Stimulated activated CD8-positive, alpha-beta memory T cell treated with anti-CD3 and anti-CD28 coated beads, Interleukin-15, amount 100 ng/mL, for 24 hours (primary cell): ENCODE data around the gene DLG2.

Experiments used
- DNase-seq: peaks from one replicate; pipeline ENCODE4 v3.0.0-alpha.2; 2020; ENCODE audit warnings: low read depth

The DLG2 gene

DNA sequence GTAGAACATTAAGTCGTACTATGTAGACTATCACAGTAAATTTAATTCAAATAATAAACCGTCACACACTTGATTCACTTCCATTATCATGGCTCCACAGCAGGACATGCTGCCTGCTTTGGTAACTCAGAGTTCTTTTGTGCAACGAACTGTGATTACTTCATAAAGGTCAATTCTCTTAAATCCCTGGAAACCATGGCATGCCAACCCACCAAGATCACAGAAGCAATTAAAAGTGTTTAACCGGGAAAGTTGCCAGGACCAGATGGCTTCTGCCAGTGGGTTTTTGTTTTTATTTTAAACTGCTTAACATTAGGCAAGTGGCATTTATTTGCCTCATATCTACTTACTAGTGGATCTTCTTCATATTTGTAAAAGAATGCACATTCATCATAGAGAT, 1162.1 kb downstream of the DLG2 start:
- DNase-seq, result no peak

DNA sequence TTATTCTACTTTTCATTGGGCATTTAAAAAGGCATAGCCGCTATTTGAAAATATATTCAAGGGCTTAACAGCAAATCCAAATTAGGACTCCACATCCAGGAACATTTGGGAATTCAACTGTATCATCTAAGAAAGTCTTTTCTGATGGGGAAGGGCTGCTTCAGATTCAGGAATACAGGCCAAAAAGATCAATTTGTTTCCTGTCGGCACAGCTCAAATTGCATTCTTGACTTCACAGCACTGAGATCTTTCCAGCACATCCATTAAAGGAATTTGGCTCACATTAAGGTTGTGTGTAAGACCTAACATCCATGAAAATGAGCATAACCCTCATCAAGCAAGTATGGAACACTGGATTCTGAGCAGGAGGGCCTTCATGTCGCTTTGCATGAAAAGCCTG, 1171.5 kb downstream of the DLG2 start:
- no peak for DNase-seq

DNA sequence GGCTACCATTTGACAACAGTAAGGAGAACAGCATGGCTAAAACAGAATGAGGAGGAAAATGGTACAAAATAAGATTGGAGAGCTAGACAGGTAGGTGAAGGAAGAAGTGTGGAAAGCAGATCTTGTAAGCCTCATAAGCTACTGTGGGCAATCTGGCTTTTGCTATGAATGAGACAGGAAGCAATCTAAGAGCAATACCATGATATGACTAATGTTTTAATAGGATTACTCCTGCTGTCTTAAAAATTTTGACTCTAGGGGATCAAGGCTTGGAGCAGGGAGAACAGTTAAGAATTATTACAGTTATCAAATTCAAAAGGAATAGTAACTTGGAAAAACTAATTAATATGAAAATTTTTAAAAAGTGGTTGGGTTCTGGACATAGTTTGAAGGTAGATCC, 1174.9 kb downstream of the DLG2 start:
- no peak for DNase-seq

DNA sequence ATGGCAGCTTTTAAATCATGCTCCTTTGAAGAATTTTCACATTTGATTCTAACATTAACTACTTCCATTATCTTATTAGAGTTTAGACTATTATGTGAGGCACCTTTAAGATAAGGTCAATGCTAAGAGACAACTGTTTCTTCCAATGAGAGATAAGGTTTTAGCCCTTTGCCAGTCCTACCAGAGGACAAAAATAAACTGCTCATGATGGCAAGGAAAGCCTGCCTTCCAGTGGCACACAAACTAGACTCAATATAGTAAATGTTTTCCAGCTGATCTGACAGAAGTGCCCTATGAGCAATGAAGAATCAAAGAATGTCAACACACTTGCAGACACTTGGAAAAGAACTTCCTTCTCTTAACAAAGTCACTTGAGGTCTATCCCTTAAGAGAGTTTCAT, 1188.6 kb downstream of the DLG2 start:
- no peak for DNase-seq

DNA sequence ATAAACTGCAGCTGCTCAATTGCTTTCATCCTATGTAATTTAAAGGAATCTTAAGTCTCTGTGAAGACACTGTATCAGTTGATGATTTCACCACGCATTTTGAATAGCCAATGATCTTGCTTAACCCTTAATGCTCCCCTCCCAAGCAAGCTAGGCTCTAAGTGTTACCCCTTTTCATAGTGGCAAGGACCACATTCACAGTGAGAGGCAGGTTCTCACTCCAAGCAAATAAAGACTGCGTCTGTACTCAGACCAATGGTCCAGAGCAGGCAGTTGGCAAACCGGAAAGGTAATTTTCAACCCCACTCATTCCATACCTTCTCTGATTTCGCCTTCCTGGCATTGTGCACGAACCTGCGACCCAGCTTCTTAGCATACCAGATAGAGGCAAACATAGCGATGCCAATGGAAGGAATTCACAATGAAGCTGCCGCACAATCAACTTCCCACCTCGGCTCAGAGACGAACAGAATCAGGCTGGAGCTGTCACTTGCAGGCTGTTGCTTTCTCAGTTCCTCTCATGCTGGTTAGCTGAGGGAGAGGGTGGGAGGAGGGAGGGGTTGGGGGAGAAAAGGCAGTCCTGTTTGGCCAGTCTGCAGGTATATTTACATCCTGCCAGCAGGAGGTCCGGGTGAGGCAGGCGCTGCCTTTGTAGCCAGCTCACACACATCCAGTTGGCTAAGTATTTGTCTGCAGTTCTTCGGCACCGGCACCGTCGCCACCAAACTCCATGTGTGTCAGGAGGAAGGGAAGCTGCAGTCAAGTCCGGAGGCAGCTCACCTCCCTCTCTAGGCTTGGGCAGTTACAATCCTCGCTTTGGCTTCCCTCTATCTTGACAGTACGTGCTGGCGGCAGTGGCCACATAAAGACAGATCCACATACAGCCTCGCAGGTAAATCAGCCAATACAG, 1189.8 kb downstream of the DLG2 start:
- DNase-seq, result no peak

DNA sequence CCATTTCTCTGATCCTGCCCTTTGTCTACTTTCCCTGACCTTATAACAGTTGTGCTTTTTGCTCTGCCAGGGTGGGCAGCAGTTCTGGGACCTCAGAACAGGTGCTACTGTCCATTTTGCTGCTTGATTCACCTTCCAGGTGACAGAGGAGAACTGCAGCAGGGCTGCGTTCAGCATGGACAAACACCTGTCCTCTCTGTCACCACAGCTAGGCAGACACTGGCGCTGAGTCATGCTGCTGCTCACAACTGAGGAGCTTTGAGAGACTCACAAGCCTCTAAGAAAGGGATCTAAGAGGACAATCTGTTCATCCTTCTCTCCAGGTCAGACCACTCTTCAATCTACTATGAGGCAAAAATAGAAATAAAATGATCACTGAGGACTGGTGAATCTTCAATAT, 1196.5 kb downstream of the DLG2 start:
- DNase-seq, result no peak

DNA sequence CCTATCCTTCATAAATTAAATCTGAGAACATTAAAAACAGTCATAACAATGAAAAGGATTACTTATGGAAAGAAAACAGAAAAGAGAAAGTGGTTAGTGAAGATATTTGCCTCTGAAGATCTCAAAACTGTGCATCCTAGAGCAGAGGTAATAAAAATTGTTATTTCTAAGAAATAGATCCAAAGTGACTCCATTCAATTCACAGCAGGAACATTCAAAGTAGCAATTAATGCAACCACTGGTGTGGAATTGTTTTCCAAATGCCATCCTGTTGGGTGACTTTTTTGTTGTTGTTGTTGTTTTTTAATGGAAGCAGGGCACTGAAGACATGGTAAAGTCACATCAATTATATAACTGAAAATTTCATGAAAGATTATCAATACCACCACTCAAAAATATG, 1201.5 kb downstream of the DLG2 start:
- DNase-seq, result no peak

DNA sequence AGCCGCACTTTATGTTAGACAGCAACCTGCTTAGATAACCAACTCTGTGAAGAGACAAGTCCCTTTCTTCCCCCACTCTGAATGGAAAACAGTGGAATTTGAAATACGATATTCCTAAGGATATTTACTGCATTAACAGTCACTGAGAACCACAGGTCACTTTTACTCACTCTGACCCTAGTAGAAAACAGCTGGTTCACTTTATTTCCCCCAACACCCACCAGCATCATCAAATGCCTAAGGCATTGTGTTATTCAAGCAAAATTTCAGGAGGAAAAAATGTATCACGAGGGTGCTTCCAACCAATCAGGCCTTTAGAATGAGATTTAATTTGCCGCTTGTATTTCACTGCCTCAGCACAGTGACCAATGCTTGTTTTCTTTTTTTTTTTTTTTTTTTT, 1206.9 kb downstream of the DLG2 start:
- no peak for DNase-seq

DNA sequence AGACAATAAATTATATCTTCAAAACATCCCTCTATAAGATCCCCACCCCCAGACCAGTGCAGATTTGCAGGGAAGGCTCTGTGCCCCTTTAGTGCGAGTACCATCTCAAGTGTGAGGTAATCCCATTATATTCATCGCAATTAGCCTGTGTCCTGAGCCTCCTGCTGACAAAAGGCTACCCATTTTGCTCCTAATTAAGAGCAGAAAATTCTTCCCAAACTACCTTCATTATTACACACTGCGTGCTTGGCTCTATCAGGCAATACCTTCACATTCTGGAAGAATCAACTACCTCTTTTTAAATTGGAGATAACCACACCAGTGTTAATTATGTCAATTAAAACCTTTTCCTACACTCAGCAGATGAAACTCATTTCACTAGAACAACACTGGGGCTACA, 1207.5 kb downstream of the DLG2 start:
- DNase-seq, result no peak

DNA sequence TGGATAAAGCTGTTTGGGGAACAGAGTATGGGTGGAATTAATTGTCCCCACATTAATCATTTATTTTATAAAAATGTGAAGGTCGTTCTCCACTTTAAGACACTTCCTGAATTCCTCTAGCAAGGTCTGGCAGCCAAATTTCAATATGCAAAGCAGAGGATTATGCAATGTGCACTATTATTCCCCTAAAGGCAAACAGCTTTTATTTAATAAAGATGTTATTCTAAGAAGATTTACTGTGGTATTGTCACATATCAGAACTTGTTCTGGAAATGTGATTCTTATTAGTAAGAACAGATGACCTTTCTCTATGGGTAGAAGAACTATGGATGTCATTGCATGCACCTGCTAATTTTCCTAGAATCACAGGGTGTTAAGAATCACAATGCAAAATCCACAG, 1212.2 kb downstream of the DLG2 start:
- no peak for DNase-seq

DNA sequence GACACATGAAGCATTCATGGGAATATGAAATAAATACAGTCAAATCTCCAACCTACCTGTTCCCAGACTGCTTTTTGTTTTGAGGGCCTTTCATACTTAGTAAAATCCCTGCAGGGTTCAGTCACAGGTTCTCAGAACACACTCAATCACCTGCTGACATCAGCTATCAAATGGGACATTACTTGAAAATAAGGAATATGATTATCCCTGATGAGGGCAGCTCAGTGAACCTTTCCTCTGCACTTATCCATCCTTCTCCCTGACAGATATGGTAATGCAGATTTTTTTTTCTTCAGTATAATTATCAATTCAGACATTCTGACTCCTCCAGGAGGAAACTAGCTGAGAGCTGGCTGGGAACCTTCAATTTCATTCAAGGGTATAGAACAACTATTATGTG, 1213.6 kb downstream of the DLG2 start:
- DNase-seq, result no peak

DNA sequence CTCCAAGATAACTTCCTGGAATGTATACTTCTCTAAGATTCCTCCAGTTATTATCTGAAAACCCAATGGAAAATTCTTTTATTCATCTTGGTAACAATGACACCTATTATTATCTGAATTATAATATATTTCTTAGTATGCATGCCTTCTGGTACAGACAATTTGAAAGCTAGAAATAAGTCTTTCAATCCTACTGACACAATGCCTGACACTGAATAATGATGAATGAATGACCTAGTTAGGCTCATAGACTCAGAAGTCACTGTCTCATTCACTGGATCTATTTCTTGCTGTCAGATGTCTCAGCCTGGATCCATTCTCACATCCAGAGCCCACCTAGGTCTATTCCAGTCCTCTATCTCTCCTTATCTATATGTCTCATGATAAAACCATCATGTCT, 1214.3 kb downstream of the DLG2 start:
- no peak for DNase-seq

DNA sequence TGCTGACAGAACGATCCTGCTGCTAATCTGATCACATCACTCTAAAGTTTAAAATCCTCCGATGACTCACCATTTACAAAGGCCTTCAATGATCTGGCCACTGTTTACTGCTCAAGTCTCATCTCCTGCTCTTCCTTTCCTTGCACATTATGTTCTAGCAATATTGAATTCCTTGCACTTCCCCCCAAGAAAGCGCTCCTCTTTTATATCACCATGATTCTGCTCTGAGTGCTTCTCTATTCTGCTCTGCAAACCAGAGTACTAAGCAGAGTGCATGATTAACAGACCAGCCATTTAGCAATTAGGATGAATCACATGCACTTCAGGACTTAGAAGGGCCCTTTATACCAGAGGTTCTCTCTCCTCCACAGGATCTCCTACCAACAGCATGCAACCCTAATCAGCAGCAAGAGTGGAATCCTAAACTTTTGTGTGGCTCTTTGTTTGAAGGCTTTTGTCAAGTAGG, 1218.2 kb downstream of the DLG2 start:
- DNase-seq, result no peak

DNA sequence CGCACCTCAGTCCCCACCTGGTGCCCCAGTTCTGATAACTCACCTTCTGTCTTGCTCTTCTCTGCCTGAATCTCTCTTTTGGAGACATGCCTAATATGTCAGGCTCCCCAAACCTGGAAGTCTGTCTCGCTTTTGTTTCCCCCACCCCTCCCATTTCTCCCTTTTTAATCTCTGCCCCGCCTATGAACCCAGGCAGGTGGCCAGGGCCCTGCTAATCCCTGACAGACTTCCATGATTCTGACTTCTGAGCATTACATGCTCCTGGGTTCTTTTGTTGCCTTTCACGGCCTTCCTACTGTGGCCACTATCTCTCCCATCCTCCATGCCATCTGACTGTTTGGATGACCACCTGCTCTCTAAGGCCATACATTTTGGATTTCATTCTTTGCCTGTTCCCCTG, 1220.1 kb downstream of the DLG2 start:
- no peak for DNase-seq

DNA sequence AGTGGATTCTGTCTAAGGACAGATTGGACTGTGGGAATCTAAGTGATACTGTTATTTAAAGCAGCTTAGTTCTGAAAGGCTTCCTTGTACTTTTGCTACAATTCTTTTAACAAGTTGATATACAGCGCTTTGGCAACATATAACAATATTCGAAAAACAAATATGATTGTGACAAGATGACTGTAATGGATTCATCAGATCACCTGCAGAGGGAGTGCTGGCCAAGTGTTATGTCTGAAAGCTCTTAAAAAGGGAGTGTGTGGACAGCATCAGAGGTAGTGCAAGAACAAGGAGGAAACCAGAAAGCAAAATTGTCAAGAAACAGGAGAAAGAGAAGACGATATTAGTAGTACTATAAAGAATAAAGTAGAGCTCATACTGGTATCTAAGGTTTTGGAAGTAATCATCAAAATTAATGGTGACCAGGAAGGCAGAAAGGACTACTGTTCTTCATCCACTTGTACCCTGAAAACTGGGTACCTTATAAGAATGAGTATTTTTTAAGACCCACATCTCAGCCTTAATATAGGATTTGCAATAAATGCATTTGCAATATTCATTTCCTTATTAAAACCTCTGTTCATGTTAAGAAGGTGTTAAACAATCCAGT, 1229.0 kb downstream of the DLG2 start:
- DNase-seq, result no peak

DNA sequence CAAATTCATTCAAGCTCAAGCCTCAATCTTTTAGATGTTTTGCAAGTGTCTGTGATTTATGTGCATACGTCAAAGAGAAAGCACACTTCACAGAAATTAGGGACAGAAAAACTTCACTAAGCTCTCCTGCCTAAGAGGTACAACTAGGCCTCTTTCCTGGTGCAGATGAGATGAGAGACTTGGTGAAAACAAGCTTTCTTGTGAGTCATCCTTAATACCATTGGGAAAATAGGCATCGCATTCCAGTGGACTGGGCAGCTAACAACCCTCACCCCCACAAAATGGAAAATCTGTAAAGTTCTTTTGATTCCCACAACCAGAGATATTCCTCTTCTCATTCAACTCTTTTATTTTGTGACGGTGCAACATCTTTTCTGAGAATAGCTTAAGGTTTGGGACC, 1230.6 kb downstream of the DLG2 start:
- no peak for DNase-seq

DNA sequence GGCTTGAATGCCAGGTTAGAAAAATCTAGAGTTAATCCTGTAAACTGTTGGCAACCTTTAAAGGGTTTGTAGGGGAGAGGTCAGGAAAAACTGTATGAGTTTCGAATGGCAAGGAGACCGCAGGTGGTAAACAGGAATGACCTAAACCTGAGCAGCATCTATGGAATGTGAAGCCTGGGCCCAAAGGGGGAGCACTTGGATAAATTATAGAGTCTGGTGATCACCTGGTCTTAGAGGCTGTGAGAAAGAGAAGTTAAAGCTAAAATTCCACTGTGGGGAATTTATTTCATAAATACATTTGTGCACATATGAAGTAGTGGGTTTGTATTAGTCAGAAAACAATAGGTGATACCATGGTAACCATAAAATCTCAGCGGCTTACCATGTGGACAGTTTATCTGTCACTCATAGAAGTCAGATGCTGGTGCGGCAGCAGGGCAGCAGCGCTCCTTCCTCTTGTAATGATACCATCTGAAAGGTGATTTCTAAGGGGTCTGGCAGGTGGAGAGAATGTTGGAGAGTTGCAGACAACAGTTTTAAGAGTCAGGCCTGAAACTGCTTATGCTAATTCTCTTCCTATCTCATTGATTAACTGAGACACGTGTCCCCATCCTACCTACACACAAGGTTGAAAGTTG, 1236.6 kb downstream of the DLG2 start:
- no peak for DNase-seq

DNA sequence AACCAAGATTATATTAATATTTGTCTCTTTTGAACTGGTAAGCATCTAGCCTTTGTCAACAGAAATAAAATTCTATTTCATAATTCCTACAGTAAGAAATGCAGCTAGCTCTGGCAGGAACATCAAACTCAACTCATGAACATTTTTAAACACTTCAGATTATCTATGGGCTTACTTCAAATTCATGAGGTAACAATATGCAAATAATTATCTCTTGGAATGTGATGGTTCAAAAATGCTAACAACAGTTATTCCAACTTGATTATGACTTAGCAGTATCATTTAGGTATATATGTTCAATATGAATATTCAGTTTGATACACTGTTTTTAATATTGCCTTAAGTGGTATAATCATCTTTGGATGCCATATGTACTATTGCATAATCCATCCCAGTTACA, 1237.4 kb downstream of the DLG2 start:
- DNase-seq, result no peak

DNA sequence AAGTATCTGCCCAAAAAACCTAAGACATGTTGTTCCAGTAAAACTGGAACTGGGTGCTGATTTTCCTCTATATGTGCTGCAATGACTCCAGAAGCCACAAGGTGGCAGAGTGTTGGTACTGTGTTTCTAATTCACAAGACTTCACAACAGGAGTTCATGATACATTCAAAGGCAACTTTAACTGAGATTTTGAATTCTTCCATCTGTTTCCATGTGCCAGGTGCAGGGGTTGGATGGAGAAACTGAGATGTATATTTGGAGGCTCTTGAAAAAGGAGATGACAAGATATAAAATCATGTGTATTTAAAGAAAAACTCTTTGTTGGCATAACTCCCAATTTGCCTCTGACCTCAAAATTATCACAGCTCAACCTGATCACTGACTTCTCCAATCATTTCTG, 1242.4 kb downstream of the DLG2 start:
- DNase-seq, result no peak

DNA sequence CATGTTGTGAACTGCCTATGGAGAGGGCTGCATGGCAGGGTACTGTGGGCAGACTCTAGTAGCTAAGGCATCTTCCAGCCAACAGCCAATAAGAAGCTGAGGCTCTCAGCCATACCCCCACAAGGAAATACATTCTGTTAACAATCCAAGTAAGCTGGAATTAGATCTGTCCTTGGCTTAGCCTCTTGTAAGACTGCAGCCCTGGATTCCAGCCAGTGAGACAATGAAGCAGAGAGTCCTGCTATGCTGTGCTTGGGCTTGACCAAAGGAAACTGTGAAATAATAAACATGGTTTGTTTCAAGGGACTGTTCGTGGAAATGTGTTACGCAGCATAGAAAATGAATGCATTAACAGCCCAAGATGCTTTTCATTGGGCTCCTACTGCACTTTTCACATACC, 1243.6 kb downstream of the DLG2 start:
- DNase-seq, result no peak

DNA sequence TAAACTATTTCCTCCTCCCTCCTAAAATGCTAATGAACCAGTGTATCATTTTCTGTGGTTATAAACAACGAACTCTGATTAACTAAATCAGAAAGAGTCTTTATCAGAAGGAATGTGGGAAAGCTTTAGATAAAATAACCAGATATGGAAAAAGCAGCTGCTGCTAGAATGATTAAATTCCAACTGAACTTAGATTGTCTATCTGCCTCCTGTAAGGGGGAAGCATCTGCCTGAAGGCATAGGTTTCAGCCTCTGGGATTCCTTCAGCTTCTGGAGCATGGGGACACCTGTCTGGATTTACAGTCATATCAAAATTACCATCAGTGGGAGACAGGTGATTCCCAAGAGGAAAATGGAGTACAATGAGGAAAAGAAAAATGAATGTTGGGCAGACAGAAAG, 1245.5 kb downstream of the DLG2 start:
- no peak for DNase-seq

DNA sequence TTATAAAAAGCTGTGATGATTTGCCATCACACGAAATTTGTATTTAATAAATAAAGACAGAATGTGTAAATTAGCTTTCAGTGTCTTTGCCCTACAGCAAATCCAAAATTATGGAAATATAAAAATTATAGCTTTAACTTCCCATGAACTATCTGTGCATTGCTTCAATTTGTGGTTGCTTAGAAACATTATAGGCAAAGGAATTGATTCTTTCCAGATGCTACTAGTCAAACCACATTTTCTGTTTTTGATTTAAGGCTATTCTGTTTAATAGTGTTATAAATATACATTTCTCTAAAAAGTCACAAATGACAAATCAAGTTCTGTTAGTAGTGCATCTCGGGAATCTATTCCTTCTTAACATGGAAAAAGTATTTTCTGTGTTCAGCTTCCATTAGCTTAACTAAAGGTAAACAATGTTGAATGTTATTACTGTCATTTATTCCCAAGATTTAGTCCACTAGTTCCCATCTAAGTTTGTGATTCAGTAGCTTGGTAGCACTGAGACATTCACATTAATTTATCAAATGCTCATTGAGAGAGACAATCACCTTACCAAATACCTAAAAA, 1254.7 kb downstream of the DLG2 start:
- no peak for DNase-seq

DNA sequence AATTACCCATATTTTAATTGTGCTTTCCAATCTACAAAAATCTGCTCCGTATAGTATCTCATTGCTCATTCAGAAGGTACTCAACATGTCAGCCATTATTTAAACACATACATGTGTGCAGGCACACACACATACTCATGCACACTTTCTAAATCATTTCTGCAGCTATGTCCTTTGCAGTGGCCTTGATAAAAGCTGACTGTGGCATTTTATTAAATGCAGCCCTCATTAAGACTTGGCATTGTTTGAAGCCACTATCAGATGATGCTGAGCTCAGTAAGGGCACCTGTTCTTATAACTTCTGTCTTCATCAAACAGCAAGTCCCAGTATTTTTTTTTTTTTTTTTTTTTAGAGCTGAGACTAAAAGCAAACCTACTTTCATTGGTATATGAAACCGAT, 1269.1 kb downstream of the DLG2 start:
- DNase-seq, result no peak
